ENCODE results near the gene IL9. TPM values are rescaled to one million over a fixed set of nuclear protein-coding genes. Genes with fewer than 3 reads are reported as not detected.

The IL9 gene
- not detected in 2 replicates for total RNA-seq

DNA sequence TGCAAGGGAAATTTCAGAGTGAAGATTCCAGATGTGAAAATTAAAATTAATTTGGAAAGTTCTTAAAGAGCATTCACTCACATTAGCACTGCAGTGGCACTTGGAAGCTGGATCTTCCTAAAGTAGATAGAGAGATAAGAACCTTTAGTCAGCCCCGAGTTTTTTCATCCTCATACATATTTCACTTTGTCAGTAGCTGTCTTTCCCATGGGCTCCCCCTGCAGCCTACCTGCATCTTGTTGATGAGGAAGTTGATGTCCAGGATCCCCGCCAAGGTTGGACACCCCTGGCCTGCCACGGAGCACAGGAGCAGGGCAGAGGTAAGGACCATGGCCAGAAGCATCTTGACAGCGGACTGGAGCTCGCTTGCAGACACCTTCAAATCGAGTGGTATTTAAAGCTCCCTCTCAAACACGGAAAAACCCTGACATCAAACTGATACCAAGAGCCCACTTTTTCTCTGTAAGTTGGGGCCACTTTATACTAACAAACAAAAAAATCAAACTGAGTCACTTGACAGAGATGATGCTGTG is at the start of gene IL9:
Gene IL9, minus strand, starts transcription at position 368 of the 533 bp plus-strand sequence. Its CDS starts 25 bp downstream, at position 343.

Other genes with a start within 250 kb of the IL9 start
- not detected in 2 replicates for gene SLC25A48, start 61.2 kb downstream of the IL9 start, total RNA-seq
- not detected in 2 replicates for gene LECT2, start 59.1 kb upstream of the IL9 start, total RNA-seq
- 2,858 and 4,254 TPM in 2 replicates for gene TGFBI, start 133.1 kb upstream of the IL9 start, total RNA-seq
- gene SMAD5, start 237.0 kb upstream of the IL9 start, total RNA-seq: 34.9 and 48.8 TPM in 2 replicates

Measured in smooth muscle cell of the pulmonary artery (primary cell).